Right hindlimb (tissue), 1 donor: ENCODE results near the gene BICD1.

Experiments used
- DNase-seq: peaks from one replicate; pipeline ENCODE4 v3.0.0-alpha.2; 2018

BICD1 gene

DNA sequence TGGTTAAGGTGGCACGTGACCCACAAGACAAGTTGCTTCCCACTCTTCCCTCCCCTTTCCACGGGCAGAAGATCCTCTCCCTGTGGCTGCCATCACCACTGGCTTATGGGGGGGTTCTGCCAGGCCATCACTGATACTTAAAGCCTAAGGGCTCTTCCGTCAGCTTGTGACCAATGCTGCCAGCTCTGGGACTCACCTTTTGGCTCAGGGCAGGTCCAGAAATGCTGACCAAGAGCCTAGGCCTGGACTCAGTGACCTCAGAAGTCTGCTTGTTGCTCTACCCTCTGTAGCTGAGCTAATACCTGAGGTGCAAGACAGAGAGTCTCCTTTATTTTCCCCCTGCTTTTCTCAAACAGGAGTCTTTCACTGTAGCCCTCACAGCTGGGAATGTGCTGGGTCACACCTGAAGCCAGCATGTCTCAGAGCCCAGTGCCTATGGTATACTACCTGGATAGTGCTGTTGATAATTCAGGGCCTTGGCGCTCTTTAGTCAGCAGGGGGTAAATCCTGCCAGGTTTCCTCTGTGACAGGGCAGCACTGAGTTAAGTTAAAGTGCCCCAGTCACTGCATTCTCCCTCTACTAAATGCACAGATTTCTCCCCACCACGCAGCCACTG, 312.4 kb downstream of the BICD1 start:
- no peak for DNase-seq

DNA sequence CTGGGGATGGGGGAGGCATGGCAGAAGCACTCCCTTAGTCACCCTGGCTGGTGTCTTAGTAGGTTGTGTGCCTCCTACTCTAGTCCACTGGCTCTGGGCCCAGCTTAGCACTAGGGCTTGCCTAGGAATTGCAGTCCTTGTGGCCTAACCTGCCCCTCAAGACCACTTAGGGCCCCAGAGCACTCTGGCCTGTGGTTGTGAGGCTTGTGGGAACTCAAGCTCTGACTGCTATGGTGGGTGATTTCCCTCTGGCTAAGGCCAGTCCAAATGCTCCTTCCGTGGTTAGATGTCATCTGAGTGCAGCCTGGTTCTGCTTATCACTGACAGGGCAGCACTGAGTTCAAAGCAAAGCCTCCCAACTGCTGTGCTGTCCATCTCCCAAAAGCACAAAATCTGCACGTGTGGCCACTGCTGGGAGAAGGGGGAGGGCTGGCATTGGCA, 312.9 kb downstream of the BICD1 start:
- DNase-seq: no peak

DNA sequence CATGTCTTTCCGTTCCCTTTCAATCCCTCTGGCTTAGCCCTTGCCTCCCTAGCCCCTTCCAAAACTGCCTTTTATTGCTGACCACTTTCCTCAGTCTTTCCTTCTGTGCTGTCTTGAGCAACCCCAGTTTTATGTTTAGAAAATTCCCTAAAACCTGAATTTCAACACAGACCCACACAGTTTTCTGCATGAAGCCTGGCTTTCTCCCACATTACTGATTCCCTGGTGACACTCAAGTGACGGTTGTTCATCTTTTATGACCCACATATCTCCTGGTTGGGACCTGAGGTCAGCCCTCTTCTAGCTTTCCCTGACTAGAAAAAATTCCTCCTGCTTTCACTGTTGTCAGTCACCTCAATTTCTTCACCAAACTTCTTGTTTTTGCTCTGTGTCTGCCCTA, 313.7 kb downstream of the BICD1 start:
- DNase-seq: no peak

DNA sequence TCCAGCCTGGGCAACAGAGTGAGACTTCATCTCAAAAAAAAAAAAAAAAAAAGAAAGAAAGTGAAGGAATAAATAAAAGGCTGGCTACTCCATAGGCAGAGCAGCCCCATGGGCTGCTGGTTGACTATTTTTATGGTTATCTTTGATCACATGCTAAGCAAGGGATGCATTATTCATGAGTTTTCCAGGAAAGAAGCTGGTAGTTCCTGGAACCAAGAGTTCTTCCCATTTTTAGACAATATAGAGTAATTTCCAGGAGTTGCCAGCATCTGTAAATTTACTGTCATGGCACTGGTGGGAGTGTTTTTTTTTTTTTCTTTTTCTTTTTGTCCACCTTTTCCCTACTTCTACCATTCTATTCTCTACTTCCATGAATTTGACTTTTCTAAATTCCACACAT, 316.9 kb downstream of the BICD1 start:
- no peak for DNase-seq

DNA sequence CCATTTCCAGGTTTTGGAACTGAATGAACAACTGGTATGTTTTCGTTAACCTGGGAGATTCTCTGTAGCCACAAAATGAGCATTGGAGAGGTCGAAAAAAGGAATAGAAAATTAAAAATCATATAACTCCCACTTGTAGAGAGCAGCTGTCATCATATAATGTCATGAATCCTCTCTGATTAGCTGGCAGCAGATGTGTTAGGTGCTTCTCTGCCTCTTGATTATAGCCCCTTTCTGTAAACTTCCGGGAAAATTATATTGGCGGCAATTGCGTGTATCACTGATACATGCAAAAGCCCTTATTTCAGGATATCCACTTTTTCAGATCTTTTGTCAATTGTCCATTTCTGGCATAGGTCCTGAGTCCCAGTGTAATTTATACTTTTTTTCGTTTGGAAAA, 324.4 kb downstream of the BICD1 start:
- DNase-seq: no peak
